Activated T-cell treated with anti-CD3 and anti-CD28 coated beads, Interleukin-2, amount 50 U/mL, for 1 hour (primary cell): ENCODE data around the gene ARMC2.

ENCODE experiments used
- DNase-seq: peaks from one replicate; pipeline ENCODE4 v3.0.0-alpha.2; 2020

Gene ARMC2

GRCh38 chr6:108996208-108996607, 148.0 kb downstream of the ARMC2 start:
- no peak for DNase-seq

GRCh38 chr6:108998485-108998884, 150.3 kb downstream of the ARMC2 start:
- no peak for DNase-seq

- no peak for DNase-seq
These were observed 151.2 kb downstream of the ARMC2 start for GRCh38 chr6:108999428-108999827.

GRCh38 chr6:109000289-109000688, 152.1 kb downstream of the ARMC2 start:
- no peak for DNase-seq

- no peak for DNase-seq
These were observed 153.2 kb downstream of the ARMC2 start for GRCh38 chr6:109001291-109001894.

- no peak for DNase-seq
These were observed 154.0 kb downstream of the ARMC2 start for GRCh38 chr6:109002051-109002697.

- DNase-seq, result no peak
These were observed 154.7 kb downstream of the ARMC2 start for GRCh38 chr6:109002882-109003281.

- DNase-seq, result no peak
These were observed 158.6 kb downstream of the ARMC2 start for GRCh38 chr6:109006818-109007217.

GRCh38 chr6:109007521-109007920, 159.3 kb downstream of the ARMC2 start:
- DNase-seq, result no peak

- no peak for DNase-seq
These were observed 159.8 kb downstream of the ARMC2 start for GRCh38 chr6:109008054-109008453.

- DNase-seq, result no peak
These were observed 160.5 kb downstream of the ARMC2 start for GRCh38 chr6:109008537-109009235.

GRCh38 chr6:109009236-109009961, 161.2 kb downstream of the ARMC2 start:
- DNase-seq, result peak; percentile 95

GRCh38 chr6:109009962-109010704, 161.9 kb downstream of the ARMC2 start:
- no peak for DNase-seq

GRCh38 chr6:109010705-109011102, 162.5 kb downstream of the ARMC2 start:
- no peak for DNase-seq

GRCh38 chr6:109013656-109014305, 165.6 kb downstream of the ARMC2 start:
- no peak for DNase-seq

- no peak for DNase-seq
These were observed 166.4 kb downstream of the ARMC2 start for GRCh38 chr6:109014606-109015005.

- DNase-seq, result no peak
These were observed 167.0 kb downstream of the ARMC2 start for GRCh38 chr6:109015176-109015575.

- DNase-seq, result no peak
These were observed 171.7 kb downstream of the ARMC2 start for GRCh38 chr6:109019911-109020310.

- no peak for DNase-seq
These were observed 173.6 kb downstream of the ARMC2 start for GRCh38 chr6:109021870-109022269.

GRCh38 chr6:109023356-109023925, 175.2 kb downstream of the ARMC2 start:
- DNase-seq, result no peak
